ENCODE measurements around the gene SIK3. TPM values are rescaled to one million over a fixed set of nuclear protein-coding genes. Genes with fewer than 3 reads are reported as not detected.

Gene SIK3
- total RNA-seq, 1 experiment from 2014 or later: 31.4 TPM

GRCh38 chr11:116916886-116917285, 181.3 kb downstream of the SIK3 start:
- Mint-ChIP-seq H3K9me3 (no peaks in the 10 kb centered on the region), H3K4me1 (peaks cover 0 to 4% of the 10 kb centered on the region in 2 experiments; a peak in 1 of 4 replicates), H3K36me3 (ENCODE audit: insufficient read depth in 1 of 3, low read depth in 3 of 3) (no peaks in the 10 kb centered on the region; a peak in 1 of 7 replicates), H3K27me3 (ENCODE audit: low read depth) (no peaks in the 10 kb centered on the region), H3K4me3 (no peak overlapping the region), H3K27ac (peak overlapping the region in 2 of 3 experiments; percentile 23 to 74; a peak in 2 of 7 replicates)
- Histone ChIP-seq H3K9me3 (ENCODE audit: control insufficient read depth, low read depth, low read length) (no peaks in the 10 kb centered on the region), H4K20me1 (ENCODE audit: control insufficient read depth, insufficient read depth, insufficient read length) (no peaks in the 10 kb centered on the region), H3K4ac (ENCODE audit: low read depth, low read length) (no peak overlapping the region), H3K23ac (ENCODE audit: insufficient read length, low read depth, low read length) (no peak overlapping the region), H2BK12ac (ENCODE audit: insufficient read length, low read depth, low read length) (no peak overlapping the region), H3K14ac (ENCODE audit: insufficient read depth, low read length) (no peak overlapping the region), H2BK120ac (ENCODE audit: low read depth, low read length, poor library complexity, severe bottlenecking) (no peak overlapping the region), H3T11ph (ENCODE audit: low read length) (no peak overlapping the region), H3K18ac (ENCODE audit: insufficient read length, low read depth, low read length) (no peak overlapping the region), H2BK15ac (ENCODE audit: low read depth, low read length) (no peak overlapping the region), H3K27me3 (ENCODE audit: insufficient read depth, low read length) (no peaks in the 10 kb centered on the region), H3K4me2 (ENCODE audit: insufficient read depth, insufficient read length, low read length) (no peak overlapping the region), H3K9ac (ENCODE audit: extremely low read depth, insufficient read length, low read length) (no peak overlapping the region), H3K79me2 (ENCODE audit: insufficient read depth, low read length) (no peaks in the 10 kb centered on the region), H3K23me2 (ENCODE audit: insufficient read length, low read depth, low read length, poor library complexity, severe bottlenecking) (no peaks in the 10 kb centered on the region), H2AK5ac (ENCODE audit: insufficient read length, low read length) (no peak overlapping the region), H2AFZ (ENCODE audit: low read length) (no peak overlapping the region), H2BK20ac (ENCODE audit: low read depth, low read length, poor library complexity, severe bottlenecking) (no peak overlapping the region), H2BK5ac (ENCODE audit: insufficient read length, low read length) (no peak overlapping the region), H4K91ac (ENCODE audit: insufficient read length, low read depth, low read length) (no peak overlapping the region), H3K27ac (ENCODE audit: insufficient read length, low read depth, low read length) (no peak overlapping the region), H4K8ac (replicated peaks; ENCODE audit: insufficient read length, low read depth, low read length) (no peak overlapping the region), H3K56ac (ENCODE audit: insufficient read length, low read depth, low read length) (no peak overlapping the region), H3K79me1 (ENCODE audit: insufficient read depth, low read depth, low read length, poor library complexity, severe bottlenecking) (no peaks in the 10 kb centered on the region), H3K4me1 (ENCODE audit: insufficient read depth, low read length) (no peaks in the 10 kb centered on the region), H4K5ac (ENCODE audit: insufficient read length, low read depth, low read length) (no peak overlapping the region)
- no peak for DNase-seq
- no CpG with 5 or more reads among the region's 12 CpGs for WGBS (ENCODE audit: extremely low coverage, insufficient read length, low lambda C conversion rate)
- TF ChIP-seq CTCF (conservative IDR thresholded peaks at IDR 0.05): no peak
